GM21367 (cell line): ENCODE data around the gene C1QC.

ENCODE experiments used
- ATAC-seq: cut with Tn5 transposase; IDR thresholded peaks from one replicate; pipeline ENCODE4 v1.9.1; 2021; ENCODE audit not compliant: unreplicated experiment

Gene C1QC

DNA sequence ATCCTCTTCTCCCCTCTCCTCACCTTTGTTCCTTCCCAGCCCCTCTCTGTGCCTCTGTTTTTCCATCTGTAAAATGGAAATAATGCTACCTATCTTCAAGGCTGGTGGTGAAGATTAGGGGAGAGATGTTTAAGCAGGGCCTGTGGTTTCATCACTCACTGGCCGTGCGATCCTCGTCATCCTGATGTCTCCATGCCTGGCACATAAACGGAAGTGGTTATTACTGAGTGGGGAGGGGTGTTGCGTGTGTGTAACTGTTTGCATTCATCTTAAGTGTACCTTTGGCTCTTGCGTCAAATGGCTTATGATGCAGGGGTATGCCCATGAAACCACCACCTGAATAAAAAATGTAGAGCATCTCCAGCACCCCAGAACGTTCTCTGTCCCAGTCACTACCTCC is 24.2 kb upstream of the C1QC start:
- ATAC-seq = no peak

GRCh38 chr1:22619798-22620197 is 23.6 kb upstream of the C1QC start:
- ATAC-seq = no peak

GRCh38 chr1:22621761-22622160 is 21.7 kb upstream of the C1QC start:
- ATAC-seq = no peak

DNA sequence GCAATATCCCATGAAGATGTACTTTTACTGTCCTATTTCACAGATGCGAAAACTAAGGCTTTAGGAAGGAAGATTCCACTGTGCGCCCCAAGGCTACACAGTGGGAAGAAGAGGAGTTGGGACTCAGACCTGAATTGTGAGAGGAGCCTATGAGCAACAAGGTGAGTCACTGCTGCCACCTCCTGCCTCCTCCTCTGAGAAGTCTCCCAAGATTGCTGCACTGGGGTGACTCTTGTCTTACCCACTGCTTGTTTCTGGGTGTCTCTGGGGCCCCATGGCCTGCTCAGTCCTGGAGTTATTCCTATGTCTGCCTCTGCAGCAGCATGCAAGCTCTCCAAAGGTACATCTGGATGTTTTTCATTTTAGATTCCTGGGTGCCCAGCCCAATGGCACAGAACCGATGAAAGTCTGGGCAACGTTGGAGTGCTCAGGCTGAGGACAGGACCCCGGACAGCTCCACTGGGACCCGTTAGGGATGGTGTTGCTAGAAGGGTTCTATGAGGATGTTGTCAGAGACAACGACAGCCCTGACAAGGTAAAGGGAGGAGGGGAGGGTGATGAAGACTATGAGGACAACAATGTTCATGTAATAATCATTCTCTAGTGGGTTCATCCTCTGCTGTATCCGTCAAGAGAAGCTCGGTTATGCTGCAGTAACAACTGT is 18.0 kb upstream of the C1QC start:
- ATAC-seq = no peak

DNA sequence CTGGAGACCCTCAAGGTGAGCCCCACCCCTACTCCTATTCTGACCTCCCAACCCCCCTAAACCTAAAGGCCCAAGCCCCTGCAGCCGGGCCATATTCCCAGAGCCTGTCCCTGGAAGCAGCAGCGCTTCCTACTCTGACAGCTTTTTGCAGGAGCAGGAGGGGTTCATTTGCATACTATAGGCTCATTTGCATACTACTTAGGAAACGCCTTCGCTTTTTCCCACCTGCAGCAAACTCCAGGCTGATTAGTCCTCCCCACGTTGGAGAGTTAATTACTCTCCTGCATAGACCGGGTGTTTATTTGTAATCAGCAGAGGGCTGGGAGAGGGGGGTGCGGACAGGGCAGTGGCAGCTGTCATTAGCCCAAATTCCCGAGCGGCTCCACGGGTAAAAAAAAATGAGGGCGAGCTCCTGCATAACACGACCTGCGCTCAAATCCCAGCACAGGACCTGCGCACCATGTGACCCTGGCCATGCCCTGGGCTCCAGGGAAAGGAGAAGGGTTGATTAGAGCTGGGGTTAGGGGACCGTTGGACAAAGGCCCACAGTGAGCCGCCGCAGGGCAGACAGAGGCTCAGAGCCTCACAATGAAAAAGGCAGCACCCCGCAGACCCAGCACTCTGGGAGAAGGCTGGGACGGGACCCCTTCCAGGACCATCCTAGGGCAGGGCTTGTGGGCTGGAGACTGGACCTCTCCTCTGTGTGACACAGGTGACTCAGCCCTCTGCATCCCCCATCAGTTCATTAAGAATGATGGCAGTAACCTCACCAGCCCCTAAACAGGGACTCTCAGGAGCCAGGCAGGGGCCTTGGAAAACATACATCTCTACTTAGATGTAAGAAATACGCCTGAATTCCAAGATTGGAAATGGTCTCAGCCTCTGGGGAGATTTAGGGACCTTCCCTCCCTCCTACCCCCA is 16.9 kb upstream of the C1QC start:
- ATAC-seq = no peak

GRCh38 chr1:22627331-22627730 is 16.1 kb upstream of the C1QC start:
- ATAC-seq = no peak

GRCh38 chr1:22628698-22629444 is 14.6 kb upstream of the C1QC start:
- ATAC-seq = no peak

GRCh38 chr1:22629886-22630285 is 13.5 kb upstream of the C1QC start:
- ATAC-seq = no peak

DNA sequence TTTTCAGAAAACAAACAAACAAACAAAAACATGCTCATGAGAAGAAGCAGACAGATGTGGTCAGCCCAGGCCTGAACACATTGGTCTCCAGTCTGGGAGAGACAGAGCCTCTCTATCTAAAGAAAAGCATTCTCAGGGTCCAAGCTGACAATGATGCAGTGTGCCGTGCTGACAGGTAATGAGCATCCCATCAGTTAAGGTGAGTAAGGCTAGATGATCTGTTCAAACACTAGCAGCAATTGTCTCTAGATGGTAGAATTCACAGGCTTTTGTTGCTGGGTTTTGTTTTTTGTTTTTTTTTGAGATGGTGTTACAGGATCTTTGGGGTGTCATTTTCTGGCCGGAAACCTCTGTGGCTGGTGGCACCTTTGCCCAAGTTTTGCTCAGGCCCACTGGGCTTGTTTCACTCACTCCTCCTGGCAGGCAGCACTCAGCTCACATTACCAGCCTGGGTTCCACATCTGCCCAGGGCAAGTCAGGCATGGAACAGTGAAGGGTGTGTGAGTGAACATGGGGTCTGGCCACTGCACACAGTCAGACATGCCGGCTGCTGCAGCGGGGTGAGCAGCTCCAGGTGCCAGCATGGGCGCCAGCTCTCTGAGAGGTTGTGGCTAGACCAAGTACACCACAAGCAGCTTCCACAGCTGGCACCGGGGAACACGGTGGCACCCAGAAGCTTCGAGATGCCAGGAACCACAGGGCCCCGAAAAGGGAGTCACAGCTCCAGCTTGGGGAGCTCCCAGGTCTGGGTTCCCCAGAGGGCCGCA is 9.6 kb upstream of the C1QC start:
- ATAC-seq = no peak

- no peak for ATAC-seq
These were observed 8.0 kb upstream of the C1QC start for GRCh38 chr1:22635436-22635835.

- no peak for ATAC-seq
These were observed 7.1 kb upstream of the C1QC start, which contains the start of gene C1QA for GRCh38 chr1:22636353-22636752. Gene C1QA, plus strand, starts transcription at chr1:22636628. Its CDS starts 989 bp downstream, at chr1:22637617.

- no peak for ATAC-seq
These were observed 6.5 kb upstream of the C1QC start for GRCh38 chr1:22636927-22637326.

GRCh38 chr1:22637907-22638445 is 5.5 kb upstream of the C1QC start:
- ATAC-seq = no peak

DNA sequence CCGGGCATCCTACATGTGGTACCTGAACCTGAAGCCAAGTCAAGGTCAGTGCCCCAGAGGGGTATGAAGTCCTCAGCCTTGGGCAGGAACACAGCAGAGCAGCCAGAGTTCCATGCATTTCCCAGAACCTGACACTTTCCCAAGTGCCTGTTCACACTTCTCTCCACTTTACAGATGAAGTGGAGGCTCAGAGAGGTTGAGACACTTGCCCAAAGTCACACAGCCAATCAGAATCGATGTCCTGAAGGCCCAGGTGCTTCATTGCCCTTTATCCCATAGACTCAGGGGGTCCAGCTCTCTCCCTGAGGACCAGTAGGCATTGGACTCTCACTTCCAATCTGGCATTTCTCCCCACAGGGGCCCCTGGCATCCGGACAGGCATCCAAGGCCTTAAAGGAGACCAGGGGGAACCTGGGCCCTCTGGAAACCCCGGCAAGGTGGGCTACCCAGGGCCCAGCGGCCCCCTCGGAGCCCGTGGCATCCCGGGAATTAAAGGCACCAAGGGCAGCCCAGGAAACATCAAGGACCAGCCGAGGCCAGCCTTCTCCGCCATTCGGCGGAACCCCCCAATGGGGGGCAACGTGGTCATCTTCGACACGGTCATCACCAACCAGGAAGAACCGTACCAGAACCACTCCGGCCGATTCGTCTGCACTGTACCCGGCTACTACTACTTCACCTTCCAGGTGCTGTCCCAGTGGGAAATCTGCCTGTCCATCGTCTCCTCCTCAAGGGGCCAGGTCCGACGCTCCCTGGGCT is 4.8 kb upstream of the C1QC start:
- no peak for ATAC-seq

- no peak for ATAC-seq
These were observed 4.1 kb upstream of the C1QC start for GRCh38 chr1:22639286-22639685.

DNA sequence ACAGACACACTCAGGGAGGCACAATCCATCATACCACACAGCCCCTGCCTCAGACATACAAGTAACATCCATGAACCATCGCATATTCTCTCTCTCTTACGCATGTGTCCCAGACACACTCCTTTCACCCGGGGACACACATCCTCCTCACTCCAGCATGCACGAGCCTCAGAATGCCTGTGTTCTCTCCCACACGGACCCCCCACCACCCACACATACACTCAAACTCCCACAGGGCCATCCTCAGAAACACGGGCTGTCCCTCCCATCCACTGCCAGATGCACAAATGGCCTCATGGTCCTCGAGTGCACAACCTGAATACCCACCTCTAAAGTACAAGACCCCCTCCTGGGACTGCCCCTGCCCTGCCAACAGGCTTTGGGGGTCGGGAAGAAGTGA is 2.2 kb upstream of the C1QC start:
- no peak for ATAC-seq

DNA sequence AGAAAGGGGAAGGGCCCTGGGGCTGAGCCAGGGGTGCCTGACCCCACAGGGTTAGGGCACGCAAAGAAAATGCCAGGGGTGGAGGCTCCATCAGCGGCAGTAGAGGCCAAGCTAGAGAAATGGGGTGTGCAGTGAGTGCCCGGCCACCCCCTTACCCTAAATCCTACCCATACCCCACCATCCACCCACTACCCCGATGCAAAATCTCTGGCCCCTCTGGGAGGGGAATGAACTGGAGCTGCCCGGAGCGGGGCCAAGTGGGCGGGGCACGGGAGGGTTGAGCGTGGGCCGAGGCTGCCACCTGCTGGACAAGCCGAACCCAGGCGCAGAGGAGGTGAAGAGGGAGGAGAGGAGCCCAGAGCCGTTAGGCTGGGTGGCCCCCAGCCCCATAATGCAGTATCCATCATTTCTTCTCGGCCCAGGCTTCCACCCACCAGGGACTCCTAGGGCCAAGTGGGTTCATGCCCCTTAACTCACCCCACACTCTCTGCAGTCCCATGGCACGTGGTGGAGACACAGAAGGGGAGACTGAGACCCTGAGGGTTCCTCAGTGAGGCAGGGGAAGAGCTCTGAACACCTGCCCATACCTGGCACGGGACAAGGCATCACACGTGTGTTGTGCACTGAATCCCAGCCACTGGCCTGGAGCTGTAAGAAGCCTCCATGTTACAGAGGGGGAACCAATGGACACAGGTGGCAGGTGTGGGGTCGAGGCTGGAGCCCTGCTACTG is 1.4 kb upstream of the C1QC start:
- ATAC-seq = no peak

- no peak for ATAC-seq
These were observed 495 bp downstream of the C1QC start for GRCh38 chr1:22643928-22644327.

- no peak for ATAC-seq
These were observed 2.5 kb downstream of the C1QC start for GRCh38 chr1:22645931-22646330.
